HG03354 (cell line): ENCODE measurements around the gene ATR.
"Not testable (repeated sequence)": the region's sequence is repeated elsewhere in the genome, so short reads cannot be mapped to it uniquely, and the experiment has no call there.

Experiments
- ATAC-seq: cut with Tn5 transposase; IDR thresholded peaks from one replicate; pipeline ENCODE4 v1.9.1; 2021; ENCODE audit warnings: mild to moderate bottlenecking; ENCODE audit not compliant: unreplicated experiment, poor library complexity, severe bottlenecking

ATR gene

GRCh38 chr3:142417302-142417701 lies 161.2 kb downstream of the ATR start:
- ATAC-seq = no peak

- not testable (repeated sequence) for ATAC-seq
These were observed 178.0 kb downstream of the ATR start for GRCh38 chr3:142400537-142400936.
